Brain microvascular endothelial cell (primary cell): ENCODE measurements around the gene MIR17HG.
"Not testable (repeated sequence)": the region's sequence is repeated elsewhere in the genome, so short reads cannot be mapped to it uniquely, and the experiment has no call there.

Experiments
- DNase-seq: peaks from one replicate; pipeline ENCODE4 v3.0.0-alpha.2; 2020
- H3K27ac ChIP-seq: fragments of 250-450 bp; sonication (Bioruptor Pico); 2 replicates; pipeline ENCODE4 v1.5.1; 2020; ENCODE audit warnings: mild to moderate bottlenecking, moderate library complexity
- H3K27me3 ChIP-seq: fragments of 250-450 bp; sonication (Bioruptor Pico); replicated peaks from 2 replicates; pipeline ENCODE4 v1.5.1; 2020; ENCODE audit warnings: mild to moderate bottlenecking
- H3K36me3 ChIP-seq: fragments of 250-450 bp; sonication (Bioruptor Pico); replicated peaks from 2 replicates; pipeline ENCODE4 v1.5.1; 2020; ENCODE audit warnings: mild to moderate bottlenecking
- H3K4me3 ChIP-seq: 2 replicates; pipeline ENCODE4 v1.5.1; 2011; ENCODE audit warnings: low read depth, mild to moderate bottlenecking, control low read depth, low read length, moderate library complexity
- in situ Hi-C: cut with HindIII; loops from 2 replicates; pipeline ENCODE4 v1.10.0; 2017; ENCODE audit warnings: low sequenced_read_pairs, low pct_ligation_motif_present
- TF ChIP-seq, protein P1 (sequence below): IDR thresholded peaks from 2 replicates; pipeline ENCODE4 v1.5.1; 2011; ENCODE audit warnings: low read depth, mild to moderate bottlenecking, moderate library complexity, low read length, control low read depth, inconsistent platforms; ENCODE audit errors: missing control alignments

MIR17HG gene

DNA sequence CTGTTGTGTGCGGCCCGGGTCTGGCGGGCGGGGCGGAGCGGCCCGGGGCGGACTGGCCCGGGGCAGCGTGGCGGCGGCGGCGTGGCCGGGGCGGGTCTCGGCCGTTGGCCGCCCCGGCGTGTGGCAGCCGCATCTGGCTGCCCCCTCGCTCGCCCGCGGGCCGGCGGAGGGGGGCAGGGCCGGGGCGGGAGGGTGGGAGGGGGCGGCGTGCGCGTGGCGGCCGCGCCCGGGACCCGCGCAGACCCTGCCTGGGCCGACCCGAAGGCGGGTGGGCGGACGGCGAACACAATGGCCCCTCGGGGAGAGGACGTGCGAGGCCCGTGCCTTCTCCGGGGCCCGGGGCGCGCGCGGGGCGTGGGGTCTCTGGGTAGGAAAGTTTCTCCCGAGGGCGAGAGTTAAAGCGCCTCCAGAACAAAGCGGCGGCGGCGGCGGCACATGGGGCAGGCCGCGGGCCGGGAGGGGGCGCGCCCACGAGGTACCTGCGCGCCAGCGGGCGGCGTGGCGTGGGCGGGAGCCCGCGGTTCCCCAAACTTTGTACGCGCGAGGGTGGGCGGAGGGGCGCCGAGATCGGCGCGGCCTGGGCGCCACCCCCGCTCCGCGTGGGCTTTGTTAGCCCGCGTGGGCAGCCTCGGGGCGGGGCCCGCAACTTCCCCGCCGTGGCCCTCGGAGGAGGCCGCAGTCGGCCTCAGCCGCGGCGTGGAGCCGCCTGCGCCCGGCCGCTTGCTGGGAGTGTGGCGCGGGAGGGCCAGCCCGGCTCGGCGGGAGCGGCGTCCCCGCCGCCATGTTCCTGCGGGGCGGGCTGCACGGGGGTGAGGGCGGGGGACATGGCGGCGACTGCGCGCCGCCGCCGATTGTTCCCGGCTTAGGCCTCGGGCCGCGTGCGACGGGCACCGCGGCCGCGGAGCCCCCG lies 764 bp downstream of the MIR17HG start:
- Histone ChIP-seq H3K27me3 (peaks cover 20% of the 10 kb centered on the region), H3K27ac (peak overlapping the region; percentile 91), H3K4me3 (peak overlapping the region; percentile 76), H3K36me3 (peaks cover 16% of the 10 kb centered on the region)
- in situ Hi-C loops, result no loop called here
- DNase-seq, result no peak
- TF ChIP-seq, protein P1, sequence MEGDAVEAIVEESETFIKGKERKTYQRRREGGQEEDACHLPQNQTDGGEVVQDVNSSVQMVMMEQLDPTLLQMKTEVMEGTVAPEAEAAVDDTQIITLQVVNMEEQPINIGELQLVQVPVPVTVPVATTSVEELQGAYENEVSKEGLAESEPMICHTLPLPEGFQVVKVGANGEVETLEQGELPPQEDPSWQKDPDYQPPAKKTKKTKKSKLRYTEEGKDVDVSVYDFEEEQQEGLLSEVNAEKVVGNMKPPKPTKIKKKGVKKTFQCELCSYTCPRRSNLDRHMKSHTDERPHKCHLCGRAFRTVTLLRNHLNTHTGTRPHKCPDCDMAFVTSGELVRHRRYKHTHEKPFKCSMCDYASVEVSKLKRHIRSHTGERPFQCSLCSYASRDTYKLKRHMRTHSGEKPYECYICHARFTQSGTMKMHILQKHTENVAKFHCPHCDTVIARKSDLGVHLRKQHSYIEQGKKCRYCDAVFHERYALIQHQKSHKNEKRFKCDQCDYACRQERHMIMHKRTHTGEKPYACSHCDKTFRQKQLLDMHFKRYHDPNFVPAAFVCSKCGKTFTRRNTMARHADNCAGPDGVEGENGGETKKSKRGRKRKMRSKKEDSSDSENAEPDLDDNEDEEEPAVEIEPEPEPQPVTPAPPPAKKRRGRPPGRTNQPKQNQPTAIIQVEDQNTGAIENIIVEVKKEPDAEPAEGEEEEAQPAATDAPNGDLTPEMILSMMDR, result no peak

DNA sequence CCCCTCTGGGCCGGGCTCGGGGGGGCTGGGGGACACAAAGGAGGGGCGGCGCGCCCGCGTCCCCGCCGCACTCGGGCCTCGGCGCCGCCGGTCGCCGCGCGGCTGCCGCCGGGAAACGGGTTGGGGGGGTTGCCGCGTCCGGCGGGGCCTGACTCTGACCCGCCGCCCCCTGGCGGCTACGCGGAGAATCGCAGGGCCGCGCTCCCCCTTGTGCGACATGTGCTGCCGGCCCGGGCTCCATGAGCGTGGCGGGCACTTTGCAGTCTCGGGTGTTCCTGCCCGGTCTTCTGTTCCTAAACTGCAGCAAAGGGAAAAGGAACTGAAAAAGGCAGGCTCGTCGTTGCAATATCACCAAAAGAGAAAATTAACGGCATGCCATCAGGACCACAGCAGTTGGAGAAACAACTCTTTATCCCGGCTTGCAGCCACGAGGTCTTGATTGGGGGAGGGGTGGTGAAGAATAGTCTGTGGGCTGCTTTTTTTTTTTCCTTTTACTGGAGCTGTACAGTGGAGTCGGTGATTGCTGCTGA lies 1.5 kb downstream of the MIR17HG start:
- TF ChIP-seq, protein P1, result peak; percentile 83
- Histone ChIP-seq H3K36me3 (peaks cover 24% of the 10 kb centered on the region), H3K4me3 (peak overlapping the region; percentile 76), H3K27me3 (peaks cover 14% of the 10 kb centered on the region), H3K27ac (peak overlapping the region; percentile 91)
- DNase-seq, result peak; percentile 79
- in situ Hi-C loops, result no loop called here

DNA sequence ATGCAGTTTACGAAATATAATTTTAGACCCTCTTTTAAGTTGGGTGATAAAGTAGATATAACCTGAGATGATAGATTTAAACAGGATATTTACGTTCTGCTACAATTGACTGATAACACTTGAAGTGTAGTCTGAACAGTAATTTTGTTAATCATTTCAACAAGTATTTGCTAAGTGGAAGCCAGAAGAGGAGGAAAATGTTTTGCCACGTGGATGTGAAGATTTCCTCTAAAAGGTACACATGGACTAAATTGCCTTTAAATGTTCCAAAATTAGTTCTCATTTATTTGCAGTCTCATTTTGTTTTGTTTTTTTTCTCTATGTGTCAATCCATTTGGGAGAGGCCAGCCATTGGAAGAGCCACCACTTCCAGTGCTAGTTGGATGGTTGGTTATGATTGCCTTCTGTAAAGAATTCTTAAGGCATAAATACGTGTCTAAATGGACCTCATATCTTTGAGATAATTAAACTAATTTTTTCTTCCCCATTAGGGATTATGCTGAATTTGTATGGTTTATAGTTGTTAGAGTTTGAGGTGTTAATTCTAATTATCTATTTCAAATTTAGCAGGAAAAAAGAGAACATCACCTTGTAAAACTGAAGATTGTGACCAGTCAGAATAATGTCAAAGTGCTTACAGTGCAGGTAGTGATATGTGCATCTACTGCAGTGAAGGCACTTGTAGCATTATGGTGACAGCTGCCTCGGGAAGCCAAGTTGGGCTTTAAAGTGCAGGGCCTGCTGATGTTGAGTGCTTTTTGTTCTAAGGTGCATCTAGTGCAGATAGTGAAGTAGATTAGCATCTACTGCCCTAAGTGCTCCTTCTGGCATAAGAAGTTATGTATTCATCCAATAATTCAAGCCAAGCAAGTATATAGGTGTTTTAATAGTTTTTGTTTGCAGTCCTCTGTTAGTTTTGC lies 2.8 kb downstream of the MIR17HG start:
- peaks cover 11% of the 10 kb centered on the region for H3K27me3 ChIP-seq
- in situ Hi-C loops, result no loop called here
- peak overlapping the region; percentile 76 for H3K4me3 ChIP-seq
- TF ChIP-seq, protein P1, result no peak
- H3K27ac ChIP-seq, result no peak overlapping the region
- DNase-seq, result no peak
- peaks cover 31% of the 10 kb centered on the region for H3K36me3 ChIP-seq

DNA sequence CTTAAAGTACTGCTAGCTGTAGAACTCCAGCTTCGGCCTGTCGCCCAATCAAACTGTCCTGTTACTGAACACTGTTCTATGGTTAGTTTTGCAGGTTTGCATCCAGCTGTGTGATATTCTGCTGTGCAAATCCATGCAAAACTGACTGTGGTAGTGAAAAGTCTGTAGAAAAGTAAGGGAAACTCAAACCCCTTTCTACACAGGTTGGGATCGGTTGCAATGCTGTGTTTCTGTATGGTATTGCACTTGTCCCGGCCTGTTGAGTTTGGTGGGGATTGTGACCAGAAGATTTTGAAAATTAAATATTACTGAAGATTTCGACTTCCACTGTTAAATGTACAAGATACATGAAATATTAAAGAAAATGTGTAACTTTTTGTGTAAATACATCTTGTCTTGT lies 3.6 kb downstream of the MIR17HG start:
- TF ChIP-seq, protein P1, result no peak
- H3K27me3 ChIP-seq, result peaks cover 3% of the 10 kb centered on the region
- DNase-seq, result no peak
- peaks cover 40% of the 10 kb centered on the region for H3K36me3 ChIP-seq
- in situ Hi-C loops, result no loop called here
- H3K27ac ChIP-seq, result no peak overlapping the region
- H3K4me3 ChIP-seq, result peak overlapping the region; percentile 76

DNA sequence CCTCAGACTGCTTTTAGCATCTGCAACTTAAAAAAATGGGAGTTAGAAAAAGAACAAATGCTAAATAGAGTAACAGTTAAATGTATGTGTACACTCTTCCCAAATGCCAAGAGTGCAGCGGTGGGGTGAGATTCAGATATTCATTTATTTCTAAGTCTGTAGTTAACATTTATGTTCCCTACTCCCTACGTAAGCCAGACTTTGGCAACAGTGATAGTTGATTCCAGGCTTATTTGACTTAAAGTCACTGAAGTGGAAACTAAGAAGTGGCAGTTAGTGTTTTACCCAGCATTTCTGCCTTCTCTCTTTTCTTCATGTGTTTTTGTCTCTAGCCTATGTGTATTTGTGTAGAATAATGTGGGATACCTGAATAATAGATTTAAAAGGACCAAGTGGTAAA lies 4.5 kb downstream of the MIR17HG start:
- no peaks in the 10 kb centered on the region for H3K27me3 ChIP-seq
- peaks cover 47% of the 10 kb centered on the region for H3K36me3 ChIP-seq
- in situ Hi-C loops, result no loop called here
- no peak overlapping the region for H3K4me3 ChIP-seq
- no peak overlapping the region for H3K27ac ChIP-seq
- TF ChIP-seq, protein P1, result no peak
- DNase-seq, result no peak

DNA sequence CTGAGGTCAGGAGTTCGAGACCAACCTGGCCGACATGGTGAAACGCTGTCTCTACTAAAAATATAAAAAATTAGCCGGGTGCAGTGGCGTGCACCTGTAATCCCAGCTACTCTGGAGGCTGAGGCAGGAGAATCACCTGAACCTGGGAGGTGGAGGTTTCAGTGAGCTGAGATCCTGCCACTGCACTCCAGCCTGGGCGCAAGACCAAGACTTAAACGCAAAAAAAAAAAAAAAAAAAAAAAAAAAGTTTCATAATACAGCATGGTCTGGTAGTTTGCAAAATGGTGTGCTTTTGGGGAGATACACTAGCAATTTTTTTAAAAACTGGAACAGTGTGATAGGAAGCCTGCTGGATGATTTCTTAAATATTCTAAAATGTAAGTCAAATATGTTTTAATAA lies 5.4 kb downstream of the MIR17HG start:
- in situ Hi-C loops, H3K27me3 ChIP-seq: not testable (repeated sequence)
- H3K36me3 ChIP-seq, result peaks cover 53% of the 10 kb centered on the region

More for the DNA sequence above, 5.4 kb downstream of the MIR17HG start:
- H3K4me3 ChIP-seq, H3K27ac ChIP-seq, DNase-seq: not testable (repeated sequence)
